ENCODE data around the gene HEMGN.

Gene HEMGN

GRCh38 chr9:97910357-97910756 is 27.6 kb downstream of the HEMGN start:
- Histone ChIP-seq H3K4me1 (ENCODE audit: control insufficient read depth in 2 of 2, insufficient read depth in 1 of 2, low read depth in 1 of 2, low read length in 2 of 2) (no peaks in the 10 kb centered on the region), H3K36me3 (replicated peaks in 1 of 2; ENCODE audit: control insufficient read depth in 2 of 2, insufficient read depth in 2 of 2, low read length in 2 of 2) (peaks cover 11 to 58% of the 10 kb centered on the region in 2 donors), H2BK5ac (ENCODE audit: low read length) (no peak overlapping the region), H4K8ac (ENCODE audit: low read depth, low read length) (no peak overlapping the region), H3K27me3 (ENCODE audit: control insufficient read depth in 3 of 3, insufficient read depth in 3 of 3, low read depth in 1 of 3, low read length in 3 of 3) (no peaks in the 10 kb centered on the region), H3K79me1 (ENCODE audit: low read depth, low read length) (no peaks in the 10 kb centered on the region), H2BK12ac (ENCODE audit: low read length) (no peak overlapping the region), H2BK15ac (ENCODE audit: low read length) (no peak overlapping the region), H3K27ac (replicated peaks; ENCODE audit: low read length) (no peak overlapping the region), H2BK120ac (ENCODE audit: low read depth, low read length) (no peak overlapping the region), H3K4me2 (ENCODE audit: insufficient read depth, low read length, poor library complexity, severe bottlenecking) (no peak overlapping the region), H3K14ac (ENCODE audit: low read length) (no peak overlapping the region), H3K4me3 (ENCODE audit: low read length in 2 of 2) (no peak overlapping the region), H3K23ac (ENCODE audit: low read depth, low read length, poor library complexity) (no peak overlapping the region), H3K9me3 (replicated peaks in 1 of 2; ENCODE audit: control insufficient read depth in 2 of 2, insufficient read depth in 1 of 2, low read depth in 1 of 2, low read length in 2 of 2) (no peaks in the 10 kb centered on the region), H3K9ac (ENCODE audit: low read depth, low read length, poor library complexity) (no peak overlapping the region), H3K4ac (ENCODE audit: low read length) (no peak overlapping the region), H2AK5ac (ENCODE audit: low read depth, low read length) (no peak overlapping the region), H4K91ac (ENCODE audit: low read depth, low read length, poor library complexity) (no peak overlapping the region), H3K18ac (ENCODE audit: low read length) (no peak overlapping the region), H2AFZ (ENCODE audit: low read length) (no peak overlapping the region)
- WGBS, 2 donors (ENCODE audit: extremely low coverage in 2 of 2, insufficient read length in 2 of 2, insufficient replicate concordance in 1 of 2): no CpG with 5 or more reads among the region's 6 CpGs
- no peak for DNase-seq (ENCODE audit: low spot score)

GRCh38 chr9:97908705-97909104 is 29.3 kb downstream of the HEMGN start:
- Histone ChIP-seq H3K36me3 (replicated peaks in 1 of 2; ENCODE audit: control insufficient read depth in 2 of 2, insufficient read depth in 2 of 2, low read length in 2 of 2) (peaks cover 11 to 53% of the 10 kb centered on the region in 2 donors), H4K8ac (ENCODE audit: low read depth, low read length) (no peak overlapping the region), H3K27ac (replicated peaks; ENCODE audit: low read length) (no peak overlapping the region), H3K9ac (ENCODE audit: low read depth, low read length, poor library complexity) (no peak overlapping the region), H3K4me3 (ENCODE audit: low read length in 2 of 2) (no peak overlapping the region), H3K79me1 (ENCODE audit: low read depth, low read length) (no peaks in the 10 kb centered on the region), H2BK15ac (ENCODE audit: low read length) (no peak overlapping the region), H3K4me2 (ENCODE audit: insufficient read depth, low read length, poor library complexity, severe bottlenecking) (no peak overlapping the region), H3K18ac (ENCODE audit: low read length) (no peak overlapping the region), H4K91ac (ENCODE audit: low read depth, low read length, poor library complexity) (no peak overlapping the region), H3K4me1 (ENCODE audit: control insufficient read depth in 2 of 2, insufficient read depth in 1 of 2, low read depth in 1 of 2, low read length in 2 of 2) (no peaks in the 10 kb centered on the region), H3K9me3 (replicated peaks in 1 of 2; ENCODE audit: control insufficient read depth in 2 of 2, insufficient read depth in 1 of 2, low read depth in 1 of 2, low read length in 2 of 2) (no peaks in the 10 kb centered on the region), H3K4ac (ENCODE audit: low read length) (no peak overlapping the region), H3K23ac (ENCODE audit: low read depth, low read length, poor library complexity) (no peak overlapping the region), H3K27me3 (ENCODE audit: control insufficient read depth in 3 of 3, insufficient read depth in 3 of 3, low read depth in 1 of 3, low read length in 3 of 3) (no peaks in the 10 kb centered on the region), H2BK12ac (ENCODE audit: low read length) (no peak overlapping the region), H2BK120ac (ENCODE audit: low read depth, low read length) (no peak overlapping the region), H2AFZ (ENCODE audit: low read length) (no peak overlapping the region), H3K14ac (ENCODE audit: low read length) (no peak overlapping the region), H2AK5ac (ENCODE audit: low read depth, low read length) (no peak overlapping the region), H2BK5ac (ENCODE audit: low read length) (no peak overlapping the region)
- WGBS, 2 donors (ENCODE audit: extremely low coverage in 2 of 2, insufficient read length in 2 of 2, insufficient replicate concordance in 1 of 2): no CpG with 5 or more reads among the region's 1 CpG
- no peak for DNase-seq (ENCODE audit: low spot score)

- Histone ChIP-seq H3K23ac (ENCODE audit: low read depth, low read length, poor library complexity) (no peak overlapping the region), H3K14ac (ENCODE audit: low read length) (no peak overlapping the region), H3K4me3 (ENCODE audit: low read length in 2 of 2) (no peak overlapping the region), H3K4me1 (ENCODE audit: control insufficient read depth in 2 of 2, insufficient read depth in 1 of 2, low read depth in 1 of 2, low read length in 2 of 2) (no peaks in the 10 kb centered on the region), H2BK12ac (ENCODE audit: low read length) (no peak overlapping the region), H2BK120ac (ENCODE audit: low read depth, low read length) (no peak overlapping the region), H4K8ac (ENCODE audit: low read depth, low read length) (no peak overlapping the region), H2BK5ac (ENCODE audit: low read length) (no peak overlapping the region), H2BK15ac (ENCODE audit: low read length) (no peak overlapping the region), H3K79me1 (ENCODE audit: low read depth, low read length) (no peaks in the 10 kb centered on the region), H3K27ac (replicated peaks; ENCODE audit: low read length) (no peak overlapping the region), H4K91ac (ENCODE audit: low read depth, low read length, poor library complexity) (no peak overlapping the region), H2AK5ac (ENCODE audit: low read depth, low read length) (no peak overlapping the region), H3K9me3 (replicated peaks in 1 of 2; ENCODE audit: control insufficient read depth in 2 of 2, insufficient read depth in 1 of 2, low read depth in 1 of 2, low read length in 2 of 2) (no peaks in the 10 kb centered on the region), H3K4ac (ENCODE audit: low read length) (no peak overlapping the region), H3K36me3 (replicated peaks in 1 of 2; ENCODE audit: control insufficient read depth in 2 of 2, insufficient read depth in 2 of 2, low read length in 2 of 2) (peaks cover 10 to 42% of the 10 kb centered on the region in 2 donors), H3K9ac (ENCODE audit: low read depth, low read length, poor library complexity) (peak overlapping the region; percentile 32), H3K4me2 (ENCODE audit: insufficient read depth, low read length, poor library complexity, severe bottlenecking) (no peak overlapping the region), H3K27me3 (ENCODE audit: control insufficient read depth in 3 of 3, insufficient read depth in 3 of 3, low read depth in 1 of 3, low read length in 3 of 3) (no peaks in the 10 kb centered on the region), H3K18ac (ENCODE audit: low read length) (no peak overlapping the region), H2AFZ (ENCODE audit: low read length) (no peak overlapping the region)
- WGBS, 2 donors (ENCODE audit: extremely low coverage in 2 of 2, insufficient read length in 2 of 2, insufficient replicate concordance in 1 of 2): no CpG with 5 or more reads among the region's 5 CpGs
- no peak for DNase-seq (ENCODE audit: low spot score)
These were observed 30.3 kb downstream of the HEMGN start for GRCh38 chr9:97907632-97908031.

GRCh38 chr9:97907046-97907445 is 30.9 kb downstream of the HEMGN start:
- WGBS, 2 donors (ENCODE audit: extremely low coverage in 2 of 2, insufficient read length in 2 of 2, insufficient replicate concordance in 1 of 2): no CpG with 5 or more reads among the region's 3 CpGs
- H3K9ac ChIP-seq (ENCODE audit: low read depth, low read length, poor library complexity): no peak overlapping the region
- no peaks in the 10 kb centered on the region for H3K79me1 ChIP-seq (ENCODE audit: low read depth, low read length)
- H2BK12ac ChIP-seq (ENCODE audit: low read length): no peak overlapping the region
- no peak for DNase-seq (ENCODE audit: low spot score)
- no peak overlapping the region for H3K4ac ChIP-seq (ENCODE audit: low read length)
- H3K14ac ChIP-seq (ENCODE audit: low read length): no peak overlapping the region
- H3K23ac ChIP-seq (ENCODE audit: low read depth, low read length, poor library complexity): no peak overlapping the region
- H2BK120ac ChIP-seq (ENCODE audit: low read depth, low read length): no peak overlapping the region
- H3K36me3 ChIP-seq (replicated peaks in 1 of 2; ENCODE audit: control insufficient read depth in 2 of 2, insufficient read depth in 2 of 2, low read length in 2 of 2): peaks cover 10 to 37% of the 10 kb centered on the region in 2 donors
- no peak overlapping the region for H3K4me3 ChIP-seq (ENCODE audit: low read length in 2 of 2)
- H3K27me3 ChIP-seq (ENCODE audit: control insufficient read depth in 3 of 3, insufficient read depth in 3 of 3, low read depth in 1 of 3, low read length in 3 of 3): no peaks in the 10 kb centered on the region
- no peaks in the 10 kb centered on the region for H3K4me1 ChIP-seq (ENCODE audit: control insufficient read depth in 2 of 2, insufficient read depth in 1 of 2, low read depth in 1 of 2, low read length in 2 of 2)
- H4K91ac ChIP-seq (ENCODE audit: low read depth, low read length, poor library complexity): no peak overlapping the region
- no peak overlapping the region for H4K8ac ChIP-seq (ENCODE audit: low read depth, low read length)
- H2AK5ac ChIP-seq (ENCODE audit: low read depth, low read length): no peak overlapping the region
- H3K9me3 ChIP-seq (replicated peaks in 1 of 2; ENCODE audit: control insufficient read depth in 2 of 2, insufficient read depth in 1 of 2, low read depth in 1 of 2, low read length in 2 of 2): no peaks in the 10 kb centered on the region
- no peak overlapping the region for H2BK15ac ChIP-seq (ENCODE audit: low read length)
- no peak overlapping the region for H3K4me2 ChIP-seq (ENCODE audit: insufficient read depth, low read length, poor library complexity, severe bottlenecking)
- H2BK5ac ChIP-seq (ENCODE audit: low read length): no peak overlapping the region
- no peak overlapping the region for H2AFZ ChIP-seq (ENCODE audit: low read length)
- H3K18ac ChIP-seq (ENCODE audit: low read length): no peak overlapping the region
- no peak overlapping the region for H3K27ac ChIP-seq (replicated peaks; ENCODE audit: low read length)
